Measurements from ENCODE around the gene PIGO. TPM values are rescaled to one million over a fixed set of nuclear protein-coding genes. Genes with fewer than 3 reads are reported as not detected.
A peak's percentile ranks its signal among the peaks of the same experiment; 100 is the strongest.

Gene PIGO
- polyA plus RNA-seq, 1 of the 3 experiments (the other 2 are of a cell fraction): 31.0 TPM

GRCh38 chr9:35142037-35142436 is 45.6 kb upstream of the PIGO start:
- no peaks in the 10 kb centered on the region for H3K9me2 ChIP-seq
- H3F3A ChIP-seq (replicated peaks; ENCODE audit: insufficient read depth): no peaks in the 10 kb centered on the region
- H3K79me2 ChIP-seq (ENCODE audit: insufficient read depth): no peaks in the 10 kb centered on the region
- H4K20me1 ChIP-seq (ENCODE audit: insufficient read depth): no peaks in the 10 kb centered on the region
- no peak for DNase-seq
- H3K4me3 ChIP-seq (ENCODE audit: low read depth in 2 of 2, low read length in 1 of 2): no peak overlapping the region
- H3K27me3 ChIP-seq (ENCODE audit: insufficient read depth): no peaks in the 10 kb centered on the region
- no peak overlapping the region for H3K27ac ChIP-seq (ENCODE audit: low read depth in 2 of 2, low read length in 1 of 2)
- ChIA-PET POLR2A (no interaction called here), CTCF (no interaction called here)
- no peaks in the 10 kb centered on the region for H3K4me1 ChIP-seq (ENCODE audit: control insufficient read depth in 1 of 2, insufficient read depth in 2 of 2, low read depth in 1 of 2, low read length in 1 of 2)
- 1% methylated on average over 5 of the region's 5 CpGs for WGBS (ENCODE audit: low lambda C conversion rate)
- H3K9ac ChIP-seq: no peak overlapping the region
- TF ChIP-seq MEF2A (IDR thresholded peaks at IDR 0.05; ENCODE audit: borderline replicate concordance, low read depth) (no peak), EP300 (IDR thresholded peaks at IDR 0.05; ENCODE audit: borderline replicate concordance in 1 of 2, low read depth in 1 of 2, low read length in 1 of 2) (no peak), RXRA (IDR thresholded peaks at IDR 0.05; ENCODE audit: borderline replicate concordance, low read depth) (no peak), PBX3 (IDR thresholded peaks at IDR 0.05) (no peak), FOXM1 (IDR thresholded peaks at IDR 0.05; ENCODE audit: low read depth) (no peak), FOSL2 (IDR thresholded peaks at IDR 0.05; ENCODE audit: borderline replicate concordance, low read depth) (no peak), ELF1 (IDR thresholded peaks at IDR 0.05) (no peak), YY1 (IDR thresholded peaks at IDR 0.05; ENCODE audit: low read depth) (no peak), USF2 (IDR thresholded peaks at IDR 0.05; ENCODE audit: borderline replicate concordance, low read depth, low read length) (no peak), GATA2 (CRISPR knock-in tag; IDR thresholded peaks at IDR 0.05) (no peak), ZBTB33 (IDR thresholded peaks at IDR 0.05; ENCODE audit: borderline replicate concordance, low read depth) (no peak), IRF3 (IDR thresholded peaks at IDR 0.05; ENCODE audit: low read depth, low read length) (no peak), TEAD4 (IDR thresholded peaks at IDR 0.05; ENCODE audit: borderline replicate concordance, insufficient read depth) (no peak)
- H2AFZ ChIP-seq (ENCODE audit: low read depth): no peak overlapping the region
- no peaks in the 10 kb centered on the region for H3K9me3 ChIP-seq
- H3K4me2 ChIP-seq: no peak overlapping the region
- H3K36me3 ChIP-seq (replicated peaks in 1 of 2; ENCODE audit: control insufficient read depth in 1 of 2, insufficient read depth in 2 of 2, low read length in 1 of 2): no peaks in the 10 kb centered on the region

GRCh38 chr9:35140093-35140492 is 43.7 kb upstream of the PIGO start:
- no peaks in the 10 kb centered on the region for H3K9me3 ChIP-seq
- DNase-seq: no peak
- H3K27ac ChIP-seq (ENCODE audit: low read depth in 2 of 2, low read length in 1 of 2): no peak overlapping the region
- no peaks in the 10 kb centered on the region for H3K4me1 ChIP-seq (ENCODE audit: control insufficient read depth in 1 of 2, insufficient read depth in 2 of 2, low read depth in 1 of 2, low read length in 1 of 2)
- H3K4me3 ChIP-seq (ENCODE audit: low read depth in 2 of 2, low read length in 1 of 2): no peak overlapping the region
- no peaks in the 10 kb centered on the region for H3K27me3 ChIP-seq (ENCODE audit: insufficient read depth)
- H3K79me2 ChIP-seq (ENCODE audit: insufficient read depth): no peaks in the 10 kb centered on the region
- no peaks in the 10 kb centered on the region for H3K9me2 ChIP-seq
- POLR2A ChIA-PET: no interaction called here
- CTCF ChIA-PET: no interaction called here
- 31% methylated on average over 2 of the region's 2 CpGs for WGBS (ENCODE audit: low lambda C conversion rate)
- TF ChIP-seq RFX5 (IDR thresholded peaks at IDR 0.05; ENCODE audit: low read length): no peak
- TF ChIP-seq EZH2phosphoT487 (IDR thresholded peaks at IDR 0.05; ENCODE audit: borderline replicate concordance, low read depth): no peak
- no peak for TF ChIP-seq CTCF (IDR thresholded peaks at IDR 0.05)
- TF ChIP-seq MAX (IDR thresholded peaks at IDR 0.05; ENCODE audit: low read depth): no peak
- no peak for TF ChIP-seq MXI1 (IDR thresholded peaks at IDR 0.05; ENCODE audit: low read depth, low read length)
- no peak for TF ChIP-seq ZBTB33 (IDR thresholded peaks at IDR 0.05; ENCODE audit: borderline replicate concordance, low read depth)
- no peaks in the 10 kb centered on the region for H4K20me1 ChIP-seq (ENCODE audit: insufficient read depth)
- H3K36me3 ChIP-seq (replicated peaks in 1 of 2; ENCODE audit: control insufficient read depth in 1 of 2, insufficient read depth in 2 of 2, low read length in 1 of 2): no peaks in the 10 kb centered on the region
- H3K9ac ChIP-seq: no peak overlapping the region
- H2AFZ ChIP-seq (ENCODE audit: low read depth): 0 out of 2 replicates have a peak overlapping the region, but pooled peaks have one; percentile 35
- no peaks in the 10 kb centered on the region for H3F3A ChIP-seq (replicated peaks; ENCODE audit: insufficient read depth)
- H3K4me2 ChIP-seq: no peak overlapping the region
